GM23248 (cell line): ENCODE results near the gene FBXO9.

ENCODE experiments used
- EZH2 ChIP-seq: fragments of 200-600 bp; sonication (generic); IDR thresholded peaks from 2 replicates; pipeline ENCODE4 v1.6.1; 2018; ENCODE audit warnings: antibody characterized with exemption, mild to moderate bottlenecking; ENCODE audit not compliant: insufficient read depth, poor library complexity, severe bottlenecking
- EZH2phosphoT487 ChIP-seq: fragments of 200-600 bp; sonication (generic); IDR thresholded peaks from 2 replicates; pipeline ENCODE4 v1.6.1; 2018; ENCODE audit warnings: antibody characterized with exemption, moderate library complexity, mild to moderate bottlenecking, low read depth; ENCODE audit not compliant: insufficient read depth

DNA sequence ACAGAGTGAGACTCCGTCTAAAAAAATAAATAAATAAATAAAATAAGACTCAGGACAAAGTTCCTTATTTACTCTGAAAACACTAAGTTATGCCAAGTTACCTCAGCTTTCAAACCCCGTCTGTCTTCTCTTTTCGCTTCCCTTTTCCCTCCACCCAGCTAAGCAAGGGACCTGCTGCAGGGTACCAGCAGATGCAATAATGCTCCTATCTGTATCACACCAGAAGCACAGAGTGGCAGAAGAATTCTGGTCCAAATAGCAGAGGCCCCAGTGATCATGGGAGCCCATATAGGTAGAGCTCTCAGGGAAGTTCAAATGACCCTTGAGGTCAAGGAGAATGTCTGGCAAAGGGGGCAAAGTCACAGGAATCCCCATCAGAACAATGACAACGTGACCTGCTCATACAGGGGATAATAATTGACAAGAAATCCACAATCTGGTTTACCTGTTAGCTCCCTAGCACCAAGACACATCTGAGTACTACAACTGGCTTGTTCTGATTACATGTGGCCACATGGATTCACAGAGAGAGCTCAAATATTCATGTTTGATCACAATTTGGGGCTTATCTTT lies 74.7 kb downstream of the FBXO9 start:
- TF ChIP-seq EZH2 = no peak
- no peak for TF ChIP-seq EZH2phosphoT487
